A549 (cell line): Measurements from ENCODE around the gene FCN1.

Source experiments
- EP300 ChIP-seq, 2 experiments: fragments of >200 bp; sonication (Bioruptor Twin); formaldehyde crosslinking; IDR thresholded peaks; 2 replicates in 1 of 2; 3 replicates in 1 of 2; pipeline ENCODE4 v1.6.1; 2016 to 2017
- SMC3 ChIP-seq: fragments of >200 bp; sonication (Bioruptor Twin); formaldehyde crosslinking; IDR thresholded peaks from 3 replicates; pipeline ENCODE4 v1.6.1; 2018; ENCODE audit warnings: inconsistent platforms
- TF ChIP-seq, protein P1 (sequence below): IDR thresholded peaks from 2 replicates; pipeline ENCODE4 v1.6.1; 2012
- TF ChIP-seq, protein P2 (sequence below): fragments of 250-450 bp; sonication (Bioruptor Pico); IDR thresholded peaks from 2 replicates; pipeline ENCODE4 v1.5.0; 2021; ENCODE audit warnings: mild to moderate bottlenecking, moderate library complexity, borderline replicate concordance
- TF ChIP-seq, protein P3 (sequence below): IDR thresholded peaks from 2 replicates; pipeline ENCODE4 v1.6.1; 2012

DNA sequence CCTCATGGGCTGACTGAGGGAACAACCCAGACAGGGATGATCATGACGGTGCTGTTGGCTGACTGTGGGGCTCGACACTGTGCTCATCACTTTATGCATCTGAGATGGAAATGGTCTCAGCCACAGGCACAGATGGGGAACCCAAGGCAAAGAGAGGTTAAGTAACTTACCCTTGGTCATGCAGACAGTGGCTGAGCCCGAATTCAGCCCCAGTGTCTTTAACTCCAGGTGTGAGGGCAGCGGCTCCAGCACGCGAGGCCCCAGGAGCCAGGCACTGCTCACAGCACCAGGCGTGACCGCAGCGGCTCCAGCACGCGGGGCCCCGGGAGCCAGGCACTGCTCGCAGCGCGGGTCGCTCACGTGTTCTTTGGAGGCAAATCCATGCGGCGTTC, 45.3 kb upstream of the FCN1 start:
- TF ChIP-seq, protein P1, sequence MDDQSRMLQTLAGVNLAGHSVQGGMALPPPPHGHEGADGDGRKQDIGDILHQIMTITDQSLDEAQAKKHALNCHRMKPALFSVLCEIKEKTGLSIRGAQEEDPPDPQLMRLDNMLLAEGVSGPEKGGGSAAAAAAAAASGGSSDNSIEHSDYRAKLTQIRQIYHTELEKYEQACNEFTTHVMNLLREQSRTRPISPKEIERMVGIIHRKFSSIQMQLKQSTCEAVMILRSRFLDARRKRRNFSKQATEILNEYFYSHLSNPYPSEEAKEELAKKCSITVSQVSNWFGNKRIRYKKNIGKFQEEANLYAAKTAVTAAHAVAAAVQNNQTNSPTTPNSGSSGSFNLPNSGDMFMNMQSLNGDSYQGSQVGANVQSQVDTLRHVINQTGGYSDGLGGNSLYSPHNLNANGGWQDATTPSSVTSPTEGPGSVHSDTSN, result no peak
- TF ChIP-seq SMC3 (no peak), EP300 (IDR thresholded peaks at IDR 0.05) (no peak)
- TF ChIP-seq, protein P2, sequence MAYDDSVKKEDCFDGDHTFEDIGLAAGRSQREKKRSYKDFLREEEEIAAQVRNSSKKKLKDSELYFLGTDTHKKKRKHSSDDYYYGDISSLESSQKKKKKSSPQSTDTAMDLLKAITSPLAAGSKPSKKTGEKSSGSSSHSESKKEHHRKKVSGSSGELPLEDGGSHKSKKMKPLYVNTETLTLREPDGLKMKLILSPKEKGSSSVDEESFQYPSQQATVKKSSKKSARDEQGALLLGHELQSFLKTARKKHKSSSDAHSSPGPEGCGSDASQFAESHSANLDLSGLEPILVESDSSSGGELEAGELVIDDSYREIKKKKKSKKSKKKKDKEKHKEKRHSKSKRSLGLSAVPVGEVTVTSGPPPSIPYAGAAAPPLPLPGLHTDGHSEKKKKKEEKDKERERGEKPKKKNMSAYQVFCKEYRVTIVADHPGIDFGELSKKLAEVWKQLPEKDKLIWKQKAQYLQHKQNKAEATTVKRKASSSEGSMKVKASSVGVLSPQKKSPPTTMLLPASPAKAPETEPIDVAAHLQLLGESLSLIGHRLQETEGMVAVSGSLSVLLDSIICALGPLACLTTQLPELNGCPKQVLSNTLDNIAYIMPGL, result no peak
- TF ChIP-seq, protein P3, sequence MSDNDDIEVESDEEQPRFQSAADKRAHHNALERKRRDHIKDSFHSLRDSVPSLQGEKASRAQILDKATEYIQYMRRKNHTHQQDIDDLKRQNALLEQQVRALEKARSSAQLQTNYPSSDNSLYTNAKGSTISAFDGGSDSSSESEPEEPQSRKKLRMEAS, result no peak
